Adipocyte (in vitro differentiated cells): ENCODE results near the gene SLC30A1.

Source experiments
- DNase-seq: peaks from one replicate; pipeline ENCODE4 v3.0.0-alpha.2; 2015; ENCODE audit warnings: low read depth
- H3K27me3 ChIP-seq: replicated peaks from 2 replicates; pipeline ENCODE4 v1.7.0; 2013; ENCODE audit warnings: mild to moderate bottlenecking, low read length, moderate library complexity; ENCODE audit not compliant: control insufficient read depth, insufficient read depth
- H3K36me3 ChIP-seq: 2 replicates; pipeline ENCODE4 v1.7.0; 2013; ENCODE audit warnings: low read length, mild to moderate bottlenecking, moderate library complexity; ENCODE audit not compliant: control insufficient read depth, insufficient read depth, severe bottlenecking
- H3K4me1 ChIP-seq: 2 replicates; pipeline ENCODE4 v1.7.0; 2013; ENCODE audit warnings: mild to moderate bottlenecking, low read length, moderate library complexity; ENCODE audit not compliant: control insufficient read depth, insufficient read depth
- H3K4me3 ChIP-seq: 2 replicates; pipeline ENCODE4 v1.7.0; 2013; ENCODE audit warnings: mild to moderate bottlenecking, low read length, moderate library complexity
- H3K9ac ChIP-seq: 2 replicates; pipeline ENCODE4 v1.7.0; 2013; ENCODE audit warnings: mild to moderate bottlenecking, low read length, moderate library complexity
- H3K9me3 ChIP-seq: 2 replicates; pipeline ENCODE4 v1.7.0; 2013; ENCODE audit warnings: mild to moderate bottlenecking, low read length, moderate library complexity; ENCODE audit not compliant: control insufficient read depth

The SLC30A1 gene

DNA sequence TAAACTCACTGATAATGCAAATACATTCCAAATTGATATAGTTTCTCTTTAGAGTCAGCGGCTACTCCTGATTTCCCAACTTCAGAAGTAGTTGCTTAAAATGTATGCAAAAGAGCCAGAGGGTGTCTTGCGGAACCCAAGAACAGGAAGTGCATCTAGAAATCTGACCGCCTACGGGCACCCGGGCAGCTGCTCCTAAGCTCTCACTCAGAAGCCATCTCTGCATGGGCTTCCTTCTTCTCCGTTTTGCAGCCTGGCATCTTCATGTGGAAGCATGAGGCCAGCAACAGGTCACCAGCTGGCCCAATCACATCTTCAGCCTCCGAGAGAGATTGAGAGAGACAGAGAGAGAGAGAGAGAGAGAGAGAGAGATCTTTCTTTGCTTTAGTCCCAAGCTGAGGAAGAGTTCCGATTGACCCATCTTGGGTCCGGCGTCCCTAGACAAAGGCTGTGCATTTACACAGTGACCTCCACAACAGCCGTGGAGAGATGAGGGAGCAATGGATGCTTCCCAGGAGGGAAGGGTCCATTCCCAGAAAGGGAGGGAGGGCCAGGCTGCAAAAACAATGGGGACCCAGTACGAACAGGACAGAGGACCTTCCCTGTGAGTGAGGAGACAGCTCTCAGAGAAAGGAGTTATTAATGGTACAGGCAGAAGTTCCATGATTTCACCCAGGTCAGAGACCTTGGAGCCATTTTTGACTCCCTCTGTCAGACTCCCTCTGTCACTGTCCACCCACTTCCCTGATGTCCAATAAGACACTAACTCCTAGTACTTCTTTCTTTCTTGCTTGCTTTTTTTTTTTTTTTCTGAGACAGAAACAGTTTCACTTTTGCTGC is 28.2 kb upstream of the SLC30A1 start:
- no peak overlapping the region for H3K4me3 ChIP-seq
- no peaks in the 10 kb centered on the region for H3K36me3 ChIP-seq
- DNase-seq = no peak
- H3K27me3 ChIP-seq = no peaks in the 10 kb centered on the region
- peaks cover 40% of the 10 kb centered on the region for H3K4me1 ChIP-seq
- no peaks in the 10 kb centered on the region for H3K9me3 ChIP-seq
- no peak overlapping the region for H3K9ac ChIP-seq

DNA sequence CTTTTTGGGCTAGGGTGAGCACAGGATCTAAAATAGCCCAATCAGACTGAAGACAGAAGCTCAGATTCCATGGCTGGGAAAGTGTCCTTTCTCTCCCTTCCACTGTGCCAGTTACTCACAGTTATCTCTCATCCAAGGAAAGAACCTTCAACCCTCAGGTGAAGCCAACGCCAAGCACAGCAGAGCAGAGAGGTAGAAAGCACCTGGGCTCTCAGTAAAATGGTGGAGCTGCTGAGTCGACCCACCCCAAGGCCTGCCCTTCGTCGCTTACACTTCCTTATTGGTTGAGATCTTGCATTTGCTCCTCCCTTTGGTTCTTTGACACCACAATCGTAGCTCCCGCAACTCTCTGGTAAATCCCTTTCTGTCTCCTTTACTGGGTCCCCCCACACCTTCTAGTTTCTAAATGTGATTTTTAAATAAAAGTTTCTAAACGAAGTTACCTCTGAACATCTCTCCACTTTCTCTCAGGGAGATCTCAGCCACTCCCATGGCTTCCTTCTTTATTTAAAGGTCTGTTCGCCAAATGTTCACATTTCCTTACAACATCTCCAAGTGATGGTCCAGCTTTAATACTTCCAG is 27.5 kb upstream of the SLC30A1 start:
- H3K9me3 ChIP-seq = no peaks in the 10 kb centered on the region
- no peak overlapping the region for H3K4me3 ChIP-seq
- H3K27me3 ChIP-seq = no peaks in the 10 kb centered on the region
- H3K4me1 ChIP-seq = peaks cover 42% of the 10 kb centered on the region
- DNase-seq = no peak
- H3K9ac ChIP-seq = no peak overlapping the region
- no peaks in the 10 kb centered on the region for H3K36me3 ChIP-seq

DNA sequence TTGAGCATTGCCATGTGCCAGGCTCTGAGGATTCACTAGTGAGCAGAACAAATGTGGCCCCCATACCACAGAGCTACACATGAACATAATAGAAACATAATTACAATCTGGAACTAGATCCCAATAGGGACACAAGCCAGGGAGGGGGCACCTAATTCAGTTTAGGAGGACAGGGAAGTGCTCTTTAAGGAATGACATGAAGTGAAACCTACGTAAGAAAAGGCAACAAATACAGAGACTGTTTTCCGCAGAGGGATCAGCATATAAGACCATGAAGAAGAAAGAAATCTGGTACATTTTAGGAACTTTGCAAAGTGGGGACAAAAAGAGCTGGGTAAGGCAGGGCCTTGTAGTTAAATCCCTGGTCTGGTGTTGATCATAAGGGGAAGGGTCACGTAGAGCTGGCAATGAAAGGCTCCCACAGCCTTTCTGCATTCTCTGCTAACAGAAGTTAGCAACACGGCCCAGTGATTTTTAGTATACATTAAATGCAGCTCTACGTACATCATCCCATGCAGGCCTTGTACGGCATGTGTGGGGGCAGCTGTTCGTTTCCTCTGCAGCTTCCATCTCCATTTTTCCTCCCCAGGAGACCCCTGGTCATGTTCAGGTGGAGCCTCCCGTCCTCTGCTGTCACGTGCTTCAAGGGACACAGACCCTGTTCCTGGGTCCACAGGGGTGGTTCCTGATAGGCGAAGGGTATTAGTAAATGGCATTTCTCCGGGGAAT is 26.8 kb upstream of the SLC30A1 start:
- Histone ChIP-seq H3K4me1 (peaks cover 35% of the 10 kb centered on the region), H3K9ac (no peak overlapping the region), H3K27me3 (no peaks in the 10 kb centered on the region), H3K9me3 (no peaks in the 10 kb centered on the region), H3K36me3 (no peaks in the 10 kb centered on the region), H3K4me3 (no peak overlapping the region)
- DNase-seq = no peak

DNA sequence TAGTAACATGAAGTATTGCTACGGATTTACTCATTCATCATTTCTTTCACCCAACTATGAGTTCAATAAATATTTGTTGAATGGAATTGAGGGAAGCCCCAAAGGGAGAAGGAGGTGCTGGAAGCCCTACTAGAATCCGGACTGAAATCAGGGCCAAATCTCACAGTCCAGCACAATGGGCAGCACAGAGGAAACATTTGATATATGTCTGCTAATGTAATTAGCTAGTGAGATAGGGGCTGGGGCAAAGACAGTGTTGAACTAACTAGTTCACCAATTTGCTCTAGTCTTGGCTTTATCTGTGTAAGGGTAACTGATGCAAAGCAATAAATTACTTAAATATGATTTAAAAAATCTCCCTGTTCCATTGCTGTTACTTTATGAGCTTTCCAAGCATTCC is 26.1 kb upstream of the SLC30A1 start:
- peaks cover 32% of the 10 kb centered on the region for H3K4me1 ChIP-seq
- no peaks in the 10 kb centered on the region for H3K27me3 ChIP-seq
- H3K9ac ChIP-seq = no peak overlapping the region
- H3K36me3 ChIP-seq = no peaks in the 10 kb centered on the region
- no peak for DNase-seq
- H3K4me3 ChIP-seq = no peak overlapping the region
- no peaks in the 10 kb centered on the region for H3K9me3 ChIP-seq

DNA sequence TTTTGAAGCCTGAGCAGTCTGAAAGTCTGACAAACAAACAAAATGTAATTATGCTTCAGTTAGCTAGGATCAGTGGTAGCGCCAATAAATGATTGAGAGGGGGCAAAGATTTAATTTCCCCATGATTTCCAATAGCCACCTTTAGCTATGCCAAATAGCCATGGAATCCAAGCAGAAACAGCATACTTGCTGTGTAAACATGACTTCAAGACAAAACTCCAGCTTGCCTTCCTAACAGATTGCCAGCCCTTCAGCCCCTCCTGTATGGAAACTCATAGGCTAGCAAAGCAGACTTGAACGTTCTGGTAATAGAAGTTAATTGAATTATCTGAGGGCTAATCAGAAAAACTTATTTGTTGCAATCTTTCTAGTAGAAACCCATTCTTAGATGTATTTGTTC is 25.6 kb upstream of the SLC30A1 start:
- no peaks in the 10 kb centered on the region for H3K9me3 ChIP-seq
- DNase-seq = no peak
- H3K36me3 ChIP-seq = no peaks in the 10 kb centered on the region
- H3K27me3 ChIP-seq = no peaks in the 10 kb centered on the region
- H3K4me3 ChIP-seq = no peak overlapping the region
- peaks cover 32% of the 10 kb centered on the region for H3K4me1 ChIP-seq
- no peak overlapping the region for H3K9ac ChIP-seq

DNA sequence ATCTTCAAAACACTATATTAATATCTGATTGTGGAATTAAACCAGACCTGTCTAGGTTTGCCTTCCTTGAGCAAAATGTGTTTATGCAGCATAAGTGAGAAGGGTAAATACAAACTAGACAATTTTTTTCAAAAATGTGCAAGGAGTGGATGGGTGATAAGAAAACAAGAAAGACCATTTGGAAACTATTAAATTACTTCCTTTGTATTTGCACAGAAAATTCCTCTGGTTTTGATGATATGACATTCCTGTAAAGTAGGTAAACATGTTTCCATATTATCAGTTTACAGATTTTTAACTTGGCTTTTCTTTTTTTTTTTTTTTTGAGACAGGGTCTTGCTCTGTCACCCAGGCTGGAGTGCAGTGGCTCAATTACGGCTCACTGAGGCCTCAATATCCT is 24.8 kb upstream of the SLC30A1 start:
- Histone ChIP-seq H3K36me3 (no peaks in the 10 kb centered on the region), H3K9ac (no peak overlapping the region), H3K27me3 (no peaks in the 10 kb centered on the region), H3K4me1 (peaks cover 32% of the 10 kb centered on the region), H3K9me3 (no peaks in the 10 kb centered on the region), H3K4me3 (no peak overlapping the region)
- DNase-seq = no peak

DNA sequence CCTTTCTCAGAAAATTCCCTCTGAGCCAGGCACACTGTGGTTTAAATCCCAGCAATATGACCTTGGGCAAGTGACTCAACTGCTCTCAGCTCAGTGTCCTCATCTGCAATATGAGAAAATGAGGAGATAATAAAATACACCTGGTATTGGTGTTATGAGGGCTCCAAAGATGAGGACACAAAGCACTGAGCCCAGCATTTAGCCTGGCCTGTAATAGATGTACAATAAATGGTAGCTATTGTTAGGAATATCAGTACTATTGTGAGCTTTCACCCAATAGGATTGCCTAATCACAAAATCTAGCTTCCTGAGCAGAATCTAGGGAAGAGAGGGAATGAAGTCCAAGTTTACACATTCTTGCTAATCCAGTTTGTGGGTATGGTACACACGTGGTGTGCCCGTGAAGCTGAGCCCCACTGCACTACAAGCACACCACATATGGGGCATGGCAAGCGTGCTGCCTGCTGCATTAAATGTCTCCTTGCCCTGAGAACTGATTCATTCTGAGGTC is 24.3 kb upstream of the SLC30A1 start:
- H3K27me3 ChIP-seq = no peaks in the 10 kb centered on the region
- no peaks in the 10 kb centered on the region for H3K36me3 ChIP-seq
- H3K4me3 ChIP-seq = no peak overlapping the region
- H3K9ac ChIP-seq = no peak overlapping the region
- H3K4me1 ChIP-seq = peaks cover 32% of the 10 kb centered on the region
- peak; percentile 22 for DNase-seq
- no peaks in the 10 kb centered on the region for H3K9me3 ChIP-seq

DNA sequence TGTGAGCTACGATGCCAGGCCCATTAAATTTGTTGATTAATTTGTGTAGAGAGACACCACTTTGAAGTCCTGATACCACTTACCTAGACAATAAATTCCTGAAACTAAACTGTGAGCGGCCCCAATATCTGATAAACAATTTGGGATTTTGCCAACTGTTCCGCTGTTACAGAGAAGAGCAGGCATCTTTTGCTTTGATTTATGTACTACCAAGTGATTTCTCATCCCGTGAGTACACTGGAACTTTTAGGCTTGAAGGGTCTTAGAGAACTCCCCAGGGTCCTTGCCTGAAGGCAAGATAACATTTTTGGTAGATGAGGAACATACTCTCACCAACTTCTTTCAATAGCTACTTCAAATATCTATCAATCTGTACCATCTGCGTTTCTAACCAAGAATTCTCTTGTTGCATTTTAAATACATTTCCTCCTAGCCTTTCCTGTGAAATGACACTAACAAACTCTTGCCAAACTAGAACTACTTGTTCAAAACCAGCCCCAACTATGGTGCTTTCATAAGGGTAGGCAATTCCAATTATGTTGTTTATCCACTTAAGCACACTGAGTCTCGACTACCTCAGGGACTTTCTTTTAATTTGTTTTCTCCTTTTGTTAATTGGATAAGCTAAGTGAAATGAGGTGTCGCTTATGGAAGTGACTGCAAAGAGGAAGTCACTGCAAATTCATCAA is 23.2 kb upstream of the SLC30A1 start:
- no peaks in the 10 kb centered on the region for H3K27me3 ChIP-seq
- H3K4me1 ChIP-seq = peaks cover 28% of the 10 kb centered on the region
- no peaks in the 10 kb centered on the region for H3K36me3 ChIP-seq
- no peak for DNase-seq
- no peak overlapping the region for H3K4me3 ChIP-seq
- no peaks in the 10 kb centered on the region for H3K9me3 ChIP-seq
- no peak overlapping the region for H3K9ac ChIP-seq

DNA sequence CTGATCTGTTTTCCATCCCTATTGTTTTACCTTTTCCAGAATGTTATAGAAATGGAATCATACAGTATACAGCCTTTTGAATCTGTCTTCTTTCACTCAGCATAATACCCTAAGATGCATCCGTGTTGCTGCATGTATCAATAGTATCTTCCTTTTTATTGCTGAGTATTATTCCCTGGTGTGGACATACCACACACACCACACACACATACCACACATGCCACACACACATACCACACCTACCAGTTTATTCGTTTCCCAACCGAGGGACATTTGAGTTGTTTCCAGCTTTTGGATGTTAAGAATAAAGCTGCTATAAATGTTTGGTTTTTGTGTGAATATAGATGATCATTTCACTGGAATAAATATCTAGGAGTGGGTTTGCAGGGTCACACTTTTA is 22.2 kb upstream of the SLC30A1 start:
- Histone ChIP-seq H3K4me1 (peaks cover 22% of the 10 kb centered on the region), H3K27me3 (no peaks in the 10 kb centered on the region), H3K36me3 (no peaks in the 10 kb centered on the region), H3K9me3 (no peaks in the 10 kb centered on the region), H3K9ac (no peak overlapping the region), H3K4me3 (no peak overlapping the region)
- no peak for DNase-seq

DNA sequence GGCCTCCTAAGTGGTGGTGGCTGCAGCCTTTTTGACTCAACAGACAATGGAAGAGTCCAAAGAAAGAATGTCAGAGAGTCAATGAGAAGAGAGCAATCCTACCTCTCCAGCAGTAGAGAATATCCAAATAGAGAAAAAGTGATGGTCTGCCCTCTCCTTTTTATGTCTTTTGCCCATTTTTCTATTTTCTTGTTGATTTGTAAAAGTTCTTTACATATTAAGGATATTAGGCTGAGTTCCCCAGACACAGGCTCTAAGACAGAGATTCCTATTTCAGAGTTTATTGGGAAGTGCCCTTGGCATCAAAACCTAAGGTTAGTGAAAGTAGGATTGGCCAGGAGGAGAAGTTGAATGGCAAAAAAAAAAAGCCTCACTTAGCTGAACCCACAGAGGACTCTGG is 20.3 kb upstream of the SLC30A1 start:
- Histone ChIP-seq H3K9me3 (no peaks in the 10 kb centered on the region), H3K9ac (no peak overlapping the region), H3K27me3 (no peaks in the 10 kb centered on the region)

DNA sequence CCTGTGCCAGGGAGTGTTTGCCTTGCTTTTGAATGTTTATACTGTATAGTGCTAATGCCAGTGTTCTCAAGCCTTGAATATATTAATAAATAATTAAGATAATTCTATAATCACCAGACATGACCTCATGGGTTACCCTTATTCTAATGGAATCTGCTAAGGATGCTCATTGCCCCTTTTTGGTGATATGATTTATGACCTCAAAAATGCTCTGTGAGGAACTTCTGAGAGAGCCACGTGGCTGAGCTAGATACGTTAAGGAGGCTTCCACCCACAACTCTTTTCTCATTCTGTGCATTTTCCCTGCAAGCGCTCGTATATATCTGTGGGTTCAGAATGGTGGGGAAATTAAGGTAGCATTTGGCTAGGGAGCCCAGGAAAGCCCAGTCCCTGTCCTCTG is 19.6 kb upstream of the SLC30A1 start:
- Histone ChIP-seq H3K9ac (no peak overlapping the region), H3K27me3 (no peaks in the 10 kb centered on the region), H3K36me3 (no peaks in the 10 kb centered on the region), H3K4me3 (no peak overlapping the region), H3K9me3 (no peaks in the 10 kb centered on the region), H3K4me1 (peaks cover 17% of the 10 kb centered on the region)
- no peak for DNase-seq

More for the DNA sequence above, 20.3 kb upstream of the SLC30A1 start:
- Histone ChIP-seq H3K4me1 (peaks cover 22% of the 10 kb centered on the region), H3K4me3 (no peak overlapping the region), H3K36me3 (no peaks in the 10 kb centered on the region)
- DNase-seq = no peak
